ENCODE measurements around the gene NFKBIB.

GRCh38 chr19:38924388-38924787 is 24.6 kb downstream of the NFKBIB start:
- TF ChIP-seq, protein P1, sequence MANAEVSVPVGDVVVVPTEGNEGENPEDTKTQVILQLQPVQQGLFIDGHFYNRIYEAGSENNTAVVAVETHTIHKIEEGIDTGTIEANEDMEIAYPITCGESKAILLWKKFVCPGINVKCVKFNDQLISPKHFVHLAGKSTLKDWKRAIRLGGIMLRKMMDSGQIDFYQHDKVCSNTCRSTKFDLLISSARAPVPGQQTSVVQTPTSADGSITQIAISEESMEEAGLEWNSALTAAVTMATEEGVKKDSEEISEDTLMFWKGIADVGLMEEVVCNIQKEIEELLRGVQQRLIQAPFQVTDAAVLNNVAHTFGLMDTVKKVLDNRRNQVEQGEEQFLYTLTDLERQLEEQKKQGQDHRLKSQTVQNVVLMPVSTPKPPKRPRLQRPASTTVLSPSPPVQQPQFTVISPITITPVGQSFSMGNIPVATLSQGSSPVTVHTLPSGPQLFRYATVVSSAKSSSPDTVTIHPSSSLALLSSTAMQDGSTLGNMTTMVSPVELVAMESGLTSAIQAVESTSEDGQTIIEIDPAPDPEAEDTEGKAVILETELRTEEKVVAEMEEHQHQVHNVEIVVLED (CRISPR knock-in tag; IDR thresholded peaks at IDR 0.05; ENCODE audit: borderline replicate concordance): no peak
- TF ChIP-seq MXD3 (CRISPR knock-in tag; IDR thresholded peaks at IDR 0.05) (no peak), JUND (CRISPR knock-in tag; IDR thresholded peaks at IDR 0.05) (no peak), CREB1 (IDR thresholded peaks at IDR 0.05) (no peak), CREB1 (CRISPR knock-in tag; IDR thresholded peaks at IDR 0.05) (no peak), CTCF (CRISPR knock-in tag; IDR thresholded peaks at IDR 0.05) (no peak), ZBTB21 (CRISPR knock-in tag; IDR thresholded peaks at IDR 0.05) (no peak), IRX3 (CRISPR knock-in tag; IDR thresholded peaks at IDR 0.05; ENCODE audit: borderline replicate concordance, low read depth) (no peak), ARID2 (CRISPR knock-in tag; IDR thresholded peaks at IDR 0.05; ENCODE audit: borderline replicate concordance) (no peak), KAT7 (CRISPR knock-in tag; IDR thresholded peaks at IDR 0.05; ENCODE audit: borderline replicate concordance) (no peak), SPEN (CRISPR knock-in tag; IDR thresholded peaks at IDR 0.05; ENCODE audit: low read depth) (no peak)
- TF ChIP-seq, protein P2, sequence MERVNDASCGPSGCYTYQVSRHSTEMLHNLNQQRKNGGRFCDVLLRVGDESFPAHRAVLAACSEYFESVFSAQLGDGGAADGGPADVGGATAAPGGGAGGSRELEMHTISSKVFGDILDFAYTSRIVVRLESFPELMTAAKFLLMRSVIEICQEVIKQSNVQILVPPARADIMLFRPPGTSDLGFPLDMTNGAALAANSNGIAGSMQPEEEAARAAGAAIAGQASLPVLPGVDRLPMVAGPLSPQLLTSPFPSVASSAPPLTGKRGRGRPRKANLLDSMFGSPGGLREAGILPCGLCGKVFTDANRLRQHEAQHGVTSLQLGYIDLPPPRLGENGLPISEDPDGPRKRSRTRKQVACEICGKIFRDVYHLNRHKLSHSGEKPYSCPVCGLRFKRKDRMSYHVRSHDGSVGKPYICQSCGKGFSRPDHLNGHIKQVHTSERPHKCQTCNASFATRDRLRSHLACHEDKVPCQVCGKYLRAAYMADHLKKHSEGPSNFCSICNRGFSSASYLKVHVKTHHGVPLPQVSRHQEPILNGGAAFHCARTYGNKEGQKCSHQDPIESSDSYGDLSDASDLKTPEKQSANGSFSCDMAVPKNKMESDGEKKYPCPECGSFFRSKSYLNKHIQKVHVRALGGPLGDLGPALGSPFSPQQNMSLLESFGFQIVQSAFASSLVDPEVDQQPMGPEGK (CRISPR knock-in tag; IDR thresholded peaks at IDR 0.05): no peak
